Caco-2 (cell line): ENCODE data around the gene LRRC4C. TPM values are rescaled to one million over a fixed set of nuclear protein-coding genes. Genes with fewer than 3 reads are reported as not detected.

Source experiments
- BruUV-seq: library from RNA; stranded (reverse); fragments of 400-500 nt; replicated peaks from 2 replicates; lab custom pipeline; 2021; lab: Mats Ljungman, UMichigan
- CTCF ChIA-PET: fragments of 300-600 bp; sonication (Branson Sonifier 250); formaldehyde crosslinking; loops from one replicate; lab custom pipeline; 2022; ENCODE audit warnings: antibody characterized with exemption; lab: Charles Lee
- POLR2A ChIA-PET: fragments of 300-600 bp; sonication (Branson Sonifier 250); formaldehyde crosslinking; loops from one replicate; lab custom pipeline; 2022; ENCODE audit warnings: antibody characterized with exemption; lab: Charles Lee
- DNase-seq, 2 experiments: peaks; one replicate each; pipeline versions ENCODE4 v3.0.0 to v3.0.0-alpha.2; 2020 to 2022
- H3K27me3 ChIP-seq: replicated peaks from 2 replicates; pipeline ENCODE4 v1.6.0; 2011; ENCODE audit warnings: low read length; ENCODE audit not compliant: control insufficient read depth, insufficient read depth
- H3K36me3 ChIP-seq: 2 replicates; pipeline ENCODE4 v1.5.1; 2011; ENCODE audit warnings: low read length; ENCODE audit not compliant: control insufficient read depth, insufficient read depth
- H3K4me1 ChIP-seq: fragments of 250-450 bp; sonication (Bioruptor Pico); 2 replicates; pipeline ENCODE4 v1.5.1; 2020; ENCODE audit warnings: mild to moderate bottlenecking
- H3K4me3 ChIP-seq: 2 replicates; pipeline ENCODE4 v1.5.1; 2011; ENCODE audit warnings: low read depth, mild to moderate bottlenecking, control low read depth, low read length
- H3K9me3 ChIP-seq: fragments of 250-450 bp; sonication (Bioruptor Pico); 2 replicates; pipeline ENCODE4 v1.5.1; 2020; ENCODE audit warnings: mild to moderate bottlenecking, moderate library complexity
- H3K27ac Mint-ChIP-seq: one replicate; pipeline ENCODE4 v1.8.0; 2022; ENCODE audit warnings: mixed read lengths; ENCODE audit not compliant: unreplicated experiment
- H3K27me3 Mint-ChIP-seq: one replicate; pipeline ENCODE4 v1.8.0; 2022; ENCODE audit warnings: mixed read lengths; ENCODE audit not compliant: insufficient read depth, unreplicated experiment
- H3K36me3 Mint-ChIP-seq: one replicate; pipeline ENCODE4 v1.8.0; 2022; ENCODE audit warnings: mild to moderate bottlenecking, mixed read lengths; ENCODE audit not compliant: insufficient read depth, unreplicated experiment
- H3K4me1 Mint-ChIP-seq: one replicate; pipeline ENCODE4 v1.8.0; 2022; ENCODE audit warnings: low read depth, mixed read lengths; ENCODE audit not compliant: unreplicated experiment
- H3K4me3 Mint-ChIP-seq: one replicate; pipeline ENCODE4 v1.8.0; 2022; ENCODE audit warnings: mild to moderate bottlenecking, moderate library complexity, mixed read lengths; ENCODE audit not compliant: unreplicated experiment
- H3K9me3 Mint-ChIP-seq: one replicate; pipeline ENCODE4 v1.8.0; 2022; ENCODE audit warnings: mixed read lengths; ENCODE audit not compliant: unreplicated experiment
- intact Hi-C: fragments of 100-400 bp; cut with micrococcal nuclease; formaldehyde crosslinking; loops from one replicate; pipeline ENCODE4 v1.10.0; 2022; ENCODE audit not compliant: unreplicated experiment
- total RNA-seq: library from RNA; stranded (reverse); gene quantifications from 2 replicates; pipeline ENCODE4 v1.2.3, GENCODE V29; 2022
- TF ChIP-seq, protein P1 (sequence below), 2 experiments: fragments of 200-600 bp in 1 of 2; IDR thresholded peaks; 1 replicate in 1 of 2; 2 replicates in 1 of 2; pipeline versions ENCODE4 v1.5.1 to v1.8.0; 2011 to 2022; ENCODE audit warnings: antibody characterized with exemption in 1 of 2, control low read depth in 1 of 2, inconsistent platforms in 1 of 2, low read depth in 1 of 2, low read length in 1 of 2, mild to moderate bottlenecking in 1 of 2, moderate library complexity in 1 of 2; ENCODE audit not compliant: insufficient read depth in 1 of 2, severe bottlenecking in 1 of 2, unreplicated experiment in 1 of 2

Gene LRRC4C
- total RNA-seq, 1 experiment from 2014 or later: not detected

DNA sequence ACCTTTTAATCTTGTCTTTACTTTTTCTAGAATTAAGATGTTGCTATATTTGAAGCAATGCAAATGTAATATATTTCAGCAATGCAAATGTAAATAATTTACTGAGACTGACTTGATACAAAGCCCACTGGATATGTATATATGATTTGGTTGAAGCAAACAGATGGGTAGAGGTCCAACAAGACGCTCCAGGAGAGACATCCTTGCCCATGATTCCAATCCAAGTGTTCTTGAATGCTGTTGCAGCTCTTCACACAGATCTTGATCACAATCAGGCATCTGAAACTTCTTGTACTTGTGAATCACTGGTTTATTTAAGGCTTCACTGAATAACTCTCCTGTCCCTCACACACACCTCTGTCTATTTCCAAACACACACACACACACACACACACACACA lies 507.0 kb downstream of the LRRC4C start:
- H3K27ac Mint-ChIP-seq: no peak overlapping the region
- peaks cover 3% of the 10 kb centered on the region for H3K27me3 Mint-ChIP-seq
- Histone ChIP-seq H3K4me3 (no peak overlapping the region), H3K9me3 (no peaks in the 10 kb centered on the region), H3K36me3 (no peaks in the 10 kb centered on the region), H3K4me1 (no peaks in the 10 kb centered on the region), H3K27me3 (no peaks in the 10 kb centered on the region)
- H3K36me3 Mint-ChIP-seq: no peaks in the 10 kb centered on the region
- no peak for DNase-seq
- no peaks in the 10 kb centered on the region for H3K4me1 Mint-ChIP-seq
- intact Hi-C loops: no loop called here
- BruUV-seq: no TSS peak
- ChIA-PET POLR2A (no interaction called here), CTCF (no interaction called here)
- TF ChIP-seq, protein P1, sequence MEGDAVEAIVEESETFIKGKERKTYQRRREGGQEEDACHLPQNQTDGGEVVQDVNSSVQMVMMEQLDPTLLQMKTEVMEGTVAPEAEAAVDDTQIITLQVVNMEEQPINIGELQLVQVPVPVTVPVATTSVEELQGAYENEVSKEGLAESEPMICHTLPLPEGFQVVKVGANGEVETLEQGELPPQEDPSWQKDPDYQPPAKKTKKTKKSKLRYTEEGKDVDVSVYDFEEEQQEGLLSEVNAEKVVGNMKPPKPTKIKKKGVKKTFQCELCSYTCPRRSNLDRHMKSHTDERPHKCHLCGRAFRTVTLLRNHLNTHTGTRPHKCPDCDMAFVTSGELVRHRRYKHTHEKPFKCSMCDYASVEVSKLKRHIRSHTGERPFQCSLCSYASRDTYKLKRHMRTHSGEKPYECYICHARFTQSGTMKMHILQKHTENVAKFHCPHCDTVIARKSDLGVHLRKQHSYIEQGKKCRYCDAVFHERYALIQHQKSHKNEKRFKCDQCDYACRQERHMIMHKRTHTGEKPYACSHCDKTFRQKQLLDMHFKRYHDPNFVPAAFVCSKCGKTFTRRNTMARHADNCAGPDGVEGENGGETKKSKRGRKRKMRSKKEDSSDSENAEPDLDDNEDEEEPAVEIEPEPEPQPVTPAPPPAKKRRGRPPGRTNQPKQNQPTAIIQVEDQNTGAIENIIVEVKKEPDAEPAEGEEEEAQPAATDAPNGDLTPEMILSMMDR (IDR thresholded peaks at IDR 0.05; ENCODE audit: insufficient read depth in 1 of 2, low read depth in 1 of 2, low read length in 1 of 2, severe bottlenecking in 1 of 2, unreplicated experiment in 1 of 2): no peak
- H3K4me3 Mint-ChIP-seq: no peak overlapping the region
- no peaks in the 10 kb centered on the region for H3K9me3 Mint-ChIP-seq

DNA sequence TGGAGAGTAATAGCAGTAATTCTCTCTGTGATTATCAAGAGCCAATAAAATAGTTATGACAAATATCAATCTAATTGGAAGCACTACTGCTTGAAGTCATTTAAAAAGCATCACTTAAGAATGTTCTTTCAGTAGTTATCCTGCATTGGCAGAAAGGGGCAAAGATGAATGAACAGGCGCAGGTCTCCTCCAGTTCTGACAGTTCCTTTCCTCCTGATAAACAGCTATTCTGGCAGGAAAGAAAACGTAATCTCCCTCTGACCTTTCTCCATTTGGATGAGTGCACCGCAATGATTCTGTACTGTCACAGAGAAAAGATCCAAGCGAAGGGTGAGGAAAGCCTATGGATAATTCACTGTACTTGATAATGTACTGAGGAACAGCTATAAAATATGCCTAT lies 521.5 kb downstream of the LRRC4C start:
- no peak overlapping the region for H3K4me3 Mint-ChIP-seq
- Histone ChIP-seq H3K36me3 (no peaks in the 10 kb centered on the region), H3K4me3 (no peak overlapping the region), H3K27me3 (no peaks in the 10 kb centered on the region), H3K4me1 (no peaks in the 10 kb centered on the region), H3K9me3 (no peaks in the 10 kb centered on the region)
- H3K9me3 Mint-ChIP-seq: no peaks in the 10 kb centered on the region
- H3K27me3 Mint-ChIP-seq: peaks cover 3% of the 10 kb centered on the region
- H3K4me1 Mint-ChIP-seq: no peaks in the 10 kb centered on the region
- intact Hi-C loops: no loop called here
- no peak for DNase-seq
- ChIA-PET POLR2A (no interaction called here), CTCF (no interaction called here)
- H3K27ac Mint-ChIP-seq: no peak overlapping the region
- TF ChIP-seq, protein P1 (IDR thresholded peaks at IDR 0.05; ENCODE audit: insufficient read depth in 1 of 2, low read depth in 1 of 2, low read length in 1 of 2, severe bottlenecking in 1 of 2, unreplicated experiment in 1 of 2): no peak
- H3K36me3 Mint-ChIP-seq: no peaks in the 10 kb centered on the region
- no TSS peak for BruUV-seq

DNA sequence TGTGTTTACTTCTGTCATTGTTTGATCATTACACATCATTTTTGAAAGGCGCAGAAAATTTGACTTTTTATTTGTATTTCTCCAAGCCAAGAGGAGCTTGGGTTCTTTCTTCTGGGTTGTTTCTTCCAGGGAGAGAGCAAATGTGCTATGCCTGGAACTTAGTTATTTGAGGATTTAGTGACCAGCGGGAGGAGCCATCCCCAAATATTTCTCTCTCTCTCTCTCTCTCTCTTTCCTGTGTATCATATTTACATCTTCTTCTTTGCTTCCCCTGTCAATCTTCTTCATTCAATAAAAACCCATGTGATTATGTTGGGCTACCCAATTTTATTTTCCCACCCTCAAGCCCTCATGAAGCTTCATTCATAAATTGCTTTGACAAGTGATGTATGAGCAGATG lies 534.5 kb downstream of the LRRC4C start:
- TF ChIP-seq, protein P1 (IDR thresholded peaks at IDR 0.05; ENCODE audit: insufficient read depth in 1 of 2, low read depth in 1 of 2, low read length in 1 of 2, severe bottlenecking in 1 of 2, unreplicated experiment in 1 of 2): no peak
- no peaks in the 10 kb centered on the region for H3K4me1 ChIP-seq
- Mint-ChIP-seq H3K9me3 (no peaks in the 10 kb centered on the region), H3K36me3 (no peaks in the 10 kb centered on the region), H3K4me3 (no peak overlapping the region), H3K27ac (no peak overlapping the region), H3K27me3 (no peaks in the 10 kb centered on the region), H3K4me1 (no peaks in the 10 kb centered on the region)
- DNase-seq: no peak
- no peaks in the 10 kb centered on the region for H3K36me3 ChIP-seq
- no TSS peak for BruUV-seq
- intact Hi-C loops: loop anchor here (1.0 kb wide), 1 partner anchor 276 kb away; no protein-coding TSS in a partner anchor
- no peaks in the 10 kb centered on the region for H3K9me3 ChIP-seq
- H3K27me3 ChIP-seq: no peaks in the 10 kb centered on the region
- no peak overlapping the region for H3K4me3 ChIP-seq
- ChIA-PET POLR2A (no interaction called here), CTCF (no interaction called here)
